ENCODE data around the gene OR8A1.

Gene OR8A1

DNA sequence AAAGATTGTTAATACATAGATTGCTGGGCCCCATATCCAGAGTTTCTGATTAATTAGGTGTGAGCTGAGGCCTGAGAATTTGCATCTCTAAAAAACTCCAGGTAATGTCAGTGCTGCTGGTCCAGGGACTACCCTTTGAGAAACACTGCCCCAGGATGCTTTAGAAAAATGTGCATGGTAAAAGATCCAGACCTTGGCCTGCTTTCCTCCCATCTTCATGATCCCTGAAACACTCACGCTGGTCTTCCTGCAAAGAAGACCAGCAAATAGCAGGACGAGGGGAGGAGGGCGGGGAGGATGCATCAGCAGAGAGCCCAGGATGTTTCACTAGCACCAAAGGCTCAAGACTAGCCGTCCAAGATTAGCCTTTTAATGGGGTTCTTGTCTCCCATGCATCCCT is at the start of gene OR8A1:
Gene OR8A1 (plus strand): TSS at position 301 of the 400 bp plus-strand sequence. CDS start 123 bp downstream, outside the sequence.
- no peak for DNase-seq (ENCODE audit: low spot score)

DNA sequence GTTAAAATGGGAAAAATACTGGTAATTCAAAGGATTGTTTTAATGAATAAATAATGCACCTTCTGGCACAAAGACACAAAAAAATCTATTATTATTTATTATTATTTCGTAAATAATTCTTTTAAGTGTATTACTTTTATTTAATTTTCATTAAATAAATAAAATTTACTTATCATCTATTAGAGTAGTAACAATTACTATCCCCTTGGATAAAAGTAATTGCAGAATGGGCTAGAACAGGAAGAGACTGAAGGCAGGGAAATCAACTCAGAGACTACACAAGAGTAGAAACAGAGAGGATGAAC is 49.3 kb upstream of the OR8A1 start:
- no peak for DNase-seq (ENCODE audit: low spot score)

GRCh38 chr11:124533626-124534025 is 36.2 kb upstream of the OR8A1 start:
- DNase-seq (ENCODE audit: low spot score): no peak

- no peak for DNase-seq (ENCODE audit: low spot score)
Observed at GRCh38 chr11:124534051-124534450, 35.7 kb upstream of the OR8A1 start.

GRCh38 chr11:124535552-124536232 is 34.1 kb upstream of the OR8A1 start:
- DNase-seq (ENCODE audit: low spot score): no peak

DNA sequence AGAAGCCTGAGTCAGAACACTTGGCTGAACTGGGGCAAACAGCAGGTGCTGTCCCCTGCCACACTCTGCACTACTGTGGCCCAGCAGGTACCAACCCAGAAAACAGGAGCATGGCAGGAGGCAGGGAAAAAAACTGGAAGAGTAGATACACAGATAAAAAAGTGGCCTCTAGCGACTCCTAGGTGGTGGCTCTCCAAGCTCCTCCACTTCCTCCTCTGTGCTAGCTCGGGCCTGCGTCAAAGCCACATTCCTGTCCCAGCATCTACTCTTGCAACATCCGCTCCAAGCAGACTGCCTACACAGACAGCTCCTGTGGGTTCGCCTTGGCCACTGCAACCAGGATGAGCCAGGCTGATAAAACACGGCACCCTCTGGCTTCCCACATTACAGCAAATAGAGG is 33.3 kb upstream of the OR8A1 start:
- peak; percentile 8 for DNase-seq (ENCODE audit: low spot score)

DNA sequence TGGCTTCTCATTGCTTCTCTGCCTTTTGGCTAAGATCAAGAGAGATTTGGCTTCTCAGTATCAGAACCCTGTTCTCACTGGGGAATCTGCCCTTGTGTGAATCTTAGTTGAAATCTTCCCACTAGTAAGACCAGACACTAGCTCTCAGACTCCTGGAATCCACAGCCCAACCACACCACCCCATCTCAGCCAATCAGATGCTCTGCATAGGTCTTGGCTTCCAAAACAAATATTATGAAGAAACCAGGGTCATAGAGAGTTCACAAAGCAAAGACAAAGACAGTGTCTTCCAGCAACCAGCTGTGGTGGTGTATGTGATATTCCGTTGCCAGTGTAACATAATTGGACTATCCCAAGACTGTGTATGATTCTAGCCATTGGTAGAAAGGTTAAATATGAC is 31.8 kb upstream of the OR8A1 start:
- DNase-seq (ENCODE audit: low spot score): peak; percentile 19

- DNase-seq (ENCODE audit: low spot score): no peak
Observed at GRCh38 chr11:124541204-124541603, 28.6 kb upstream of the OR8A1 start.

- no peak for DNase-seq (ENCODE audit: low spot score)
Observed at GRCh38 chr11:124543145-124543544, 26.7 kb upstream of the OR8A1 start.

DNA sequence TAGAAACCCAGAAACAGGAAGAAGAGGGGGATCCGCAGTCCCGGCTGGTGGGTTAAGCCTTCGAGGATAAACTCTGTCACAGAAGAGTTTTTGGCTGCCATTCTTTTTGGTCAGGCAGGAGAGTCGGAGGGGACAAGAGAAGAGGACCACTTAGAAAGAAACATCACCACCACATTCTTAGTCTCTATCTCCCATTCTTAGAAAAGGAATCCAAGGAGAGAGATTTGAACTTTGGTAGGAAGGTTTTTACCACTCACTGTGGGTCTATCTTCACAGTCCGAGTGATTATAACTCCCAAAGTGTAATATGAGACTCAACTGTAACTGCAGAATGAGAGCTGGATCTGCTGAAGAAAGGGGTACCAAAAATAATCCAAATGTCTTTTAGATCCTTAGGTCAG is 26.2 kb upstream of the OR8A1 start, which contains the start of gene OR8B12:
Gene OR8B12 (minus strand): TSS at position 101 of the 400 bp plus-strand sequence. CDS start 0 bp downstream, at position 101.
- DNase-seq (ENCODE audit: low spot score): no peak

- no peak for DNase-seq (ENCODE audit: low spot score)
Observed at GRCh38 chr11:124551189-124551588, 18.6 kb upstream of the OR8A1 start.

DNA sequence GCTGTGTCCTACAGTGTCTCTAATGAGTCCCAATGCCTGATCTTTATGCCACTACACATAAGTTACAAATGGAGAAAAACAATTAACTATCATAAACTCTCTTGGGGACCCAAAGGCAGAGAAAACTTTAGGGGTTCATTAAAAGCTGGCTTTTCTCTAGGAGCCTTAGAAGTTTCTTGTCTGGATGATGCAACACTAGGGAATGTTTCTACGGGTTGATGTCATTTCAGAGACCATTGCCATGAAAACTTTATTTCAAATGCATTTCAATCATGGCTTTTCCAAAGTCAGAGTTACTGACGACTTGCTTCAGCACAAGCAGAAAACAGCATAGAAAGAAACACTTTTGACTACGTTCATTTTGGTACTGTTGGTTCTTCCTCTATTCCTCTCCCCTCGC is 17.8 kb upstream of the OR8A1 start:
- DNase-seq (ENCODE audit: low spot score): no peak

DNA sequence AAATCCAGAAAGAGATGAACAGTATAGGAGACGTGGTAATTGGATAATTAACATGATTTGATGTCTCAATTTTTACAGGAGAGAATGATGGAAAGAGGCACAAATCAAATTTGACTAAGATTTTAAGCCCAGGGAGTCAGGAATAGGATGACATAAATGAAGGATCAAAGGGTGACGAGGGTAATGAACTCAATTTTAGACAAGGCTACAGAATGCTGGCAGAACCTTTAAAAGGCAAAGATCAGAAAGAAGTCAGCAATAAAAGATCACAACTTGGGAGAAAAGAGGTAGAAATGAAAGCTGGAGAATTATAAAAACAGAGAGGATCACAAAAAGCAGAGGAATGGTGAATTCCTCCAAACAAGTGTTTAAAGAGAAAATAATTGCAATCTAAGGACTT is 13.0 kb upstream of the OR8A1 start:
- no peak for DNase-seq (ENCODE audit: low spot score)

- DNase-seq (ENCODE audit: low spot score): no peak
Observed at GRCh38 chr11:124570160-124570559, 363 bp downstream of the OR8A1 start.

DNA sequence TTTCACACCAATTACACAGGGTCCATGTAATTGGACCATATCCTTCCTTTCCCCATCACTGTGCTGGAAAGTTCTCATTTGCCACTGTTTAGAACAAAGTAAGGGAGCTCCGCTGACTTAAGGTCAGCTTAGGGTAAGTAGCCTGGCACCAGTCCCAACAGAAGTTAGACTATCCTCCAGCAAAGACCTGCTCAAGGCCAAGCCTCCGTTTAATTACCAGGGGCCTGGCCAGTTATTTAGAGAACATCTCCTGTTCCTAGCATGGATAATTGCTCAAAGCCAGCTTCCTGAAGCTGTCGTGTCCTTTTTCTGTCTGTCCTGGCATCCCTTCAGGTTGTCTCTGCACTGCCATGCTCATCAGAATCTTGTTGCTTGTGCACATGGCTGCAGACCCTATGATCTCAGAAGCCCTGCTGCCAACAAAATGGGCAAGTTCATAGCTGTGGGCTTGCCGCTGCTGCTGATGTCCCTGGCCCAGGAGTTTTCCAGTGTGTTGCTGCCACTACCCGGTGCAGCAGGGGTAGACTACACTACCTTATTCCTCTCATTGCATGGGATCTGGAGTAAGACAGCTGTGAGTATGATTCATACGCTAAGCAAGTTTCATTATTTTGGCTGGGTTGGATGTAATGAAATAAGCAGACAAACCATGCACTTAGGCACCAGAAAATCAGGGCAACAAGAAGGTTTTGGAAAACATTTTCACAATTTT is 8.1 kb downstream of the OR8A1 start:
- no peak for DNase-seq (ENCODE audit: low spot score)

DNA sequence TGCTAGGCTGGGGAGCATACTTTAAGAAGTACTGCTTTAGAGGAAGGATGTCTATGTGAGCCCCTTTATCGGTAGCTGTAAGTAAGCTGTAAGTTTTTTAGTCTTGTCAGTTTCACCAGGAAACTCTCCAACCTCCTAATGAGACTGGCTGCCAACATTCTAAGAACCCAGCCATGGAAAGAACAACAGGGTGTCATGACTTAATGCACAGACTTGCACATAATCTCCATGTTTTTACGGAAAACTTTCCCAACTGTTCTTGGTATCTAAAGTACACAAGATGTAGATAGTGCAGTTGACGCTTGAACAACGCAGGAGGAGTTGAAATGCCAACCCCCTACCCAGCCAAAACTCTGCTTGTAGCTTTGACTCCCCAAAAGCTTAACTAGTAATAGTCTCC is 9.0 kb downstream of the OR8A1 start:
- no peak for DNase-seq (ENCODE audit: low spot score)

DNA sequence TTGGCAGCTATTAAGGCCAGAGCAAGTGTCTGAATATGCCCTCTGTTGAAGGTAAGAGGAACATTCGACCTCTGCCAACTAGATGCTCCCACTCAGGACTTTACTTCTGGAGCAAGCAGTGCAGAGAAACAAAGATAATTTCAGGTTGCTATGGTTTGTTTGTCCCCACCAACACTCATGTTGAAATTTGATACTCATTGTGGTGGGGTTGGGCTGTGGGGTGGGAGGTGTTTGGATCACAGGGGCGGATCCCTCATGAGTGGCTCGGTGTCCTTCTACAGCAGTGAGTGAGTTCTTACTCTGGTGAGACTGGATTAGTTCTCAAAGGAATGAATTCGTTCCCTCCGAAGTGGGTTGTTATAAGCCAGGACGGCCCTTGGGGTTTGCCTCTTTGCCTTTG is 12.0 kb downstream of the OR8A1 start:
- no peak for DNase-seq (ENCODE audit: low spot score)

DNA sequence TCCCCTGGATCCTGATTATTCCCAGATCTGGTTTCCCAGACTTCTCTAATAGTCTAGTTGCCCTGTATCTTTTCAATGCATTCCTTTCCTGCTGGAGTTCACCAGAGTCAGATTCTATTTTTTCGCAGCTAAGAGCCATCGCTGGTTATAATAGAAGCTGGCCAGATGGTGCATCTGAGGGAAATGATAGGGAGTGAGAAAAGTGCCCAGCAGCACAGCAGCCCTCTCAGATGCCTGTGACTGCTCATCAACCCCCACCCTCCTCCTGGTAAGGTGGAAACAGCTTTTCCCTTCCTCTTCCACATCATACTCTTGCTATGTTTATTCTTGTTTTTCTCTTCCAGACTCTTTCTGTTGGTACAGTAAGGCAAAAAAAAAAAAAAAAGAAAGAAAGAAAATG is 12.8 kb downstream of the OR8A1 start:
- DNase-seq (ENCODE audit: low spot score): no peak

DNA sequence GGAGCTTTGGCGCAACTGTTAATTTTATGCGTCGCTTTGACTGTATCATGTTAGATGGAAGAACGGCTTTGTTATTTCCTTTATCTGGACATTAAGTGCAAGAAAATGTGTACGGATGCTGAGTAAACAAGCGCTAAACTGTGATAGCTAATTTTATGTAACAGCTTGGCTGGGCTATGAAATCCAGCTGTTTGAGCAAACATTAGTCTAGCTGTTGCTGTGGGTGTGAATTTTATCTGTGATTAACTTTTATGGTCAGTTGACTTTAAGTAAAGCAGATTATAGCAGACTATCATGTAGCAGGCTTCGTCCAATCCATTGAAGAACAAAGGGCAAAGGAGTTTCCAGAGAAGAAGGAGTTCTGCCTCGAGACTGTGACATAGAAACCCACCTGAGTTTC is 14.0 kb downstream of the OR8A1 start:
- DNase-seq (ENCODE audit: low spot score): no peak

DNA sequence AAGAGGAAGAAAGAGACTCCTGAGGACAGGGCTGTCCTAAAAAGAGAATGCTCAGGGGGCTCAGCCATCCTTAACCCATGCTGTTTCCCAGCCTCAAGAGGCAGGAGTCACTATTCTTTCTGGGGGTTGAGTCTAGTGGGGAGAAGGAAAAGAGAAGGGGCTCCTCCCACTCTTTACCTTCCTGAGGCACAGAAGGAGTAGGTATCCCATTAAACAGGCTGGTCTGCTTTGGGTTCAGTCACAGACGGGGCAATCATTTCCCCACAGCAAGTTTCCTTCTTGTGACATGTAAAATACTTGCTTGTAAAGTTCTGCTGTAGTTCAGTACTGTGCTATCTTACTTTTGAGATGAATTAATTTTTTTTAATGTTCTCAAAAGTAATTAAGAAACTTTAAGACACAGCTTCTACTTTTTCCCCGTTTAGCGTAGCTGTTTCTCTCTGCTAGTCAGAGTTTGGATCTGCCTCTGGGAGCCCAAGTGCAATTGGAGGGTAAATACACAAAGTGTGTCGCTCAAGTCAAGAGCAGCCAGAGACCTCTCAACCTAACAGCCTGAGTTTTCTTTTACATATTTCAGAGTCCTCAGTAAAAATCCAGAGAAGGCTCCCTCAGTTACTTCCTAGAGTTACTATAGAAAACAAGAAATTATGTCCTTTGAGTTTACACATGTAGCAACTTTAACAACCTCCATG is 15.0 kb downstream of the OR8A1 start:
- DNase-seq (ENCODE audit: low spot score): no peak

- DNase-seq (ENCODE audit: low spot score): peak; percentile 40
Observed at GRCh38 chr11:124586238-124586860, 16.6 kb downstream of the OR8A1 start.

- no peak for DNase-seq (ENCODE audit: low spot score)
Observed at GRCh38 chr11:124591430-124591829, 21.6 kb downstream of the OR8A1 start.

GRCh38 chr11:124592627-124593026 is 22.8 kb downstream of the OR8A1 start:
- DNase-seq (ENCODE audit: low spot score): no peak

All from AG08396 (cell line).